ENCODE measurements around the gene NEDD9. TPM values are rescaled to one million over a fixed set of nuclear protein-coding genes. Genes with fewer than 3 reads are reported as not detected.

Gene NEDD9
- total and polyA plus RNA-seq, 4 donors: 7.5 to 16.8 (median 11.7) TPM

DNA sequence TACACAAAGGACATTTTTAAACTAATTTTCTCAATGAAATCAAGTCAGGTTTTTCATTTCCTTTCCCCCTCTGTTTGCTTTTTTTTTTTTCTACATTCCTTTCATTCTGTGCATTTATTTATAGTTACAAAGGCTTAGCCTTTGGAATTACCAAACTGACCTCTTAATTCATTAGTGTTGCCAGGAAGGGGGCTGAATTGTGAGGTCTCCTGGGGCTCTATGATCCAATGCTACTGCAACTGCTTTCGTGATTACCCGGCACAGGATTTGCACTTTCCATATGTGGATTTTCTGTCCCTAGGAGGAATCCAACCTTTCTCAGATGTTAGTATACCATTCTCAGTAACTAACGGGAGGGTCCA lies 35.3 kb downstream of the NEDD9 start:
- Histone ChIP-seq H3K27me3 (ENCODE audit: control insufficient read depth in 4 of 4, insufficient read depth in 4 of 4, low read length in 3 of 4) (no peaks in the 10 kb centered on the region), H3K36me3 (ENCODE audit: control insufficient read depth in 4 of 4, insufficient read depth in 3 of 4, low read depth in 1 of 4, low read length in 3 of 4) (peaks cover 0 to 8% (median 3%) of the 10 kb centered on the region in 4 donors), H3K27ac (ENCODE audit: low read depth in 1 of 2, low read length in 2 of 2) (peak overlapping the region in 1 of 2 donors; percentile 64), H3K9ac (ENCODE audit: low read depth in 1 of 2, low read length in 2 of 2) (no peak overlapping the region), H3K4me1 (ENCODE audit: control insufficient read depth in 4 of 4, insufficient read depth in 4 of 4, low read length in 3 of 4) (no peaks in the 10 kb centered on the region), H3K9me3 (ENCODE audit: control insufficient read depth in 4 of 4, low read length in 3 of 4) (no peaks in the 10 kb centered on the region), H3K4me3 (ENCODE audit: low read depth in 1 of 3, low read length in 3 of 3) (no peak overlapping the region)
- DNase-seq (ENCODE audit: low spot score): no peak
- TF ChIP-seq, protein P1, sequence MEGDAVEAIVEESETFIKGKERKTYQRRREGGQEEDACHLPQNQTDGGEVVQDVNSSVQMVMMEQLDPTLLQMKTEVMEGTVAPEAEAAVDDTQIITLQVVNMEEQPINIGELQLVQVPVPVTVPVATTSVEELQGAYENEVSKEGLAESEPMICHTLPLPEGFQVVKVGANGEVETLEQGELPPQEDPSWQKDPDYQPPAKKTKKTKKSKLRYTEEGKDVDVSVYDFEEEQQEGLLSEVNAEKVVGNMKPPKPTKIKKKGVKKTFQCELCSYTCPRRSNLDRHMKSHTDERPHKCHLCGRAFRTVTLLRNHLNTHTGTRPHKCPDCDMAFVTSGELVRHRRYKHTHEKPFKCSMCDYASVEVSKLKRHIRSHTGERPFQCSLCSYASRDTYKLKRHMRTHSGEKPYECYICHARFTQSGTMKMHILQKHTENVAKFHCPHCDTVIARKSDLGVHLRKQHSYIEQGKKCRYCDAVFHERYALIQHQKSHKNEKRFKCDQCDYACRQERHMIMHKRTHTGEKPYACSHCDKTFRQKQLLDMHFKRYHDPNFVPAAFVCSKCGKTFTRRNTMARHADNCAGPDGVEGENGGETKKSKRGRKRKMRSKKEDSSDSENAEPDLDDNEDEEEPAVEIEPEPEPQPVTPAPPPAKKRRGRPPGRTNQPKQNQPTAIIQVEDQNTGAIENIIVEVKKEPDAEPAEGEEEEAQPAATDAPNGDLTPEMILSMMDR (IDR thresholded peaks at IDR 0.05; ENCODE audit: low read depth, low read length, missing input control): no peak
- no peak for TF ChIP-seq FOXA2 (IDR thresholded peaks at IDR 0.05)
- no peak for TF ChIP-seq GABPA (IDR thresholded peaks at IDR 0.05 in 1 of 2, conservative IDR thresholded peaks at IDR 0.05 in 1 of 2)
- no peak for TF ChIP-seq YY1 (IDR thresholded peaks at IDR 0.05)
- TF ChIP-seq, protein P2, sequence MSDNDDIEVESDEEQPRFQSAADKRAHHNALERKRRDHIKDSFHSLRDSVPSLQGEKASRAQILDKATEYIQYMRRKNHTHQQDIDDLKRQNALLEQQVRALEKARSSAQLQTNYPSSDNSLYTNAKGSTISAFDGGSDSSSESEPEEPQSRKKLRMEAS (IDR thresholded peaks at IDR 0.05): no peak
- TF ChIP-seq ZBTB33 (IDR thresholded peaks at IDR 0.05): no peak
- TF ChIP-seq EGR1 (IDR thresholded peaks at IDR 0.05; ENCODE audit: low read depth in 2 of 2): no peak
- TF ChIP-seq FOXA1 (IDR thresholded peaks at IDR 0.05): no peak
- no peak for TF ChIP-seq RAD21 (IDR thresholded peaks at IDR 0.05)
- no peak for TF ChIP-seq HNF4A (conservative IDR thresholded peaks at IDR 0.05)
- no peak for TF ChIP-seq NR2F2 (IDR thresholded peaks at IDR 0.05)
- TF ChIP-seq REST (IDR thresholded peaks at IDR 0.05): no peak
- TF ChIP-seq JUND (IDR thresholded peaks at IDR 0.05): no peak
- no peak for TF ChIP-seq HNF4G (IDR thresholded peaks at IDR 0.05)
- TF ChIP-seq RXRA (IDR thresholded peaks at IDR 0.05): no peak
- no peak for TF ChIP-seq SP1 (IDR thresholded peaks at IDR 0.05)
- WGBS: 82% methylated on average over 3 of the region's 3 CpGs

- Histone ChIP-seq H3K27ac (ENCODE audit: low read depth in 1 of 2, low read length in 2 of 2) (peak overlapping the region; percentile 32 to 64), H3K27me3 (ENCODE audit: control insufficient read depth in 4 of 4, insufficient read depth in 4 of 4, low read length in 3 of 4) (no peaks in the 10 kb centered on the region), H3K4me1 (ENCODE audit: control insufficient read depth in 4 of 4, insufficient read depth in 4 of 4, low read length in 3 of 4) (no peaks in the 10 kb centered on the region), H3K9me3 (ENCODE audit: control insufficient read depth in 4 of 4, low read length in 3 of 4) (no peaks in the 10 kb centered on the region), H3K36me3 (ENCODE audit: control insufficient read depth in 4 of 4, insufficient read depth in 3 of 4, low read depth in 1 of 4, low read length in 3 of 4) (peaks cover 0 to 8% (median 3%) of the 10 kb centered on the region in 4 donors), H3K9ac (ENCODE audit: low read depth in 1 of 2, low read length in 2 of 2) (no peak overlapping the region), H3K4me3 (ENCODE audit: low read depth in 1 of 3, low read length in 3 of 3) (no peak overlapping the region)
- 77% methylated on average over 15 of the region's 15 CpGs for WGBS
- DNase-seq (ENCODE audit: low spot score): no peak
- TF ChIP-seq, protein P2 (IDR thresholded peaks at IDR 0.05): no peak
- TF ChIP-seq, protein P1 (IDR thresholded peaks at IDR 0.05; ENCODE audit: low read depth, low read length, missing input control): no peak
- TF ChIP-seq RAD21 (IDR thresholded peaks at IDR 0.05) (no peak), FOXA2 (IDR thresholded peaks at IDR 0.05) (no peak), NR2F2 (IDR thresholded peaks at IDR 0.05) (no peak), RXRA (IDR thresholded peaks at IDR 0.05) (no peak), HNF4A (conservative IDR thresholded peaks at IDR 0.05) (no peak), HNF4G (IDR thresholded peaks at IDR 0.05) (no peak)
Measured at GRCh38 chr6:11196511-11197174, 35.8 kb downstream of the NEDD9 start.

Measured in liver (tissue), 9 donors.